Kidney (tissue), 14 donors: ENCODE data around the gene ZBTB7C. TPM values are rescaled to one million over a fixed set of nuclear protein-coding genes. Genes with fewer than 3 reads are reported as not detected.
A peak's percentile ranks its signal among the peaks of the same experiment; 100 is the strongest.

Experiments used
- DNase-seq, 5 donors: peaks; one replicate each; pipeline ENCODE4 v3.0.0-alpha.2; 2013 to 2020
- FAIRE-seq: peaks from 2 replicates; lab custom pipeline; 2012; peaks lifted over from hg19 to GRCh38; lab: Jason Lieb, UNC
- H3K27ac ChIP-seq, 2 donors: one replicate each; pipeline ENCODE4 v1.7.0; 2013; ENCODE audit warnings: low read depth in 2 of 2, low read length in 2 of 2, inconsistent platforms in 1 of 2
- H3K27me3 ChIP-seq: one replicate; pipeline ENCODE4 v1.7.1; 2013; ENCODE audit warnings: low read length, inconsistent platforms; ENCODE audit not compliant: control insufficient read depth, insufficient read depth
- H3K36me3 ChIP-seq, 3 donors: one replicate each; pipeline versions ENCODE4 v1.7.0 to v1.7.1; 2013; ENCODE audit warnings: low read length in 3 of 3, control low read depth in 1 of 3, inconsistent platforms in 1 of 3; ENCODE audit not compliant: insufficient read depth in 3 of 3, control insufficient read depth in 2 of 3
- H3K4me1 ChIP-seq, 3 donors: one replicate each; pipeline versions ENCODE4 v1.7.0 to v1.7.1; 2013; ENCODE audit warnings: low read length in 3 of 3, inconsistent platforms in 1 of 3, low read depth in 1 of 3; ENCODE audit not compliant: control insufficient read depth in 2 of 3, insufficient read depth in 2 of 3
- H3K4me3 ChIP-seq, 3 donors: one replicate each; pipeline versions ENCODE4 v1.7.0 to v1.8.1; 2013; ENCODE audit warnings: low read length in 3 of 3, control low read depth in 1 of 3, inconsistent platforms in 1 of 3
- H3K9ac ChIP-seq, 3 donors: one replicate each; pipeline versions ENCODE4 v1.7.0 to v1.7.1; 2013; ENCODE audit warnings: low read length in 3 of 3, control low read depth in 1 of 3, inconsistent platforms in 1 of 3
- H3K9me3 ChIP-seq, 3 donors: one replicate each; pipeline versions ENCODE4 v1.7.0 to v1.7.1; 2013; ENCODE audit warnings: low read length in 3 of 3, control low read depth in 1 of 3, inconsistent platforms in 1 of 3; ENCODE audit not compliant: control insufficient read depth in 2 of 3, insufficient read depth in 1 of 3
- intact Hi-C: fragments of 100-400 bp; cut with DNase I; formaldehyde crosslinking; loops from one replicate; pipeline ENCODE4 v1.11.1; 2022
- polyA plus RNA-seq: library from polyadenylated mRNA; stranded (reverse); fragments of 350-450 nt; fragmentation: Illumina TruSeq; extraction: RNeasy Lipid Tissue Mini Kit (QIAGEN cat#74804); gene quantifications from one replicate; pipeline ENCODE4 v1.2.3, GENCODE V29; 2014; ENCODE audit warnings: low read depth, low replicate concordance; ENCODE audit not compliant: insufficient read depth
- total RNA-seq: library from RNA; stranded (reverse); fragmentation: NEBNext Ultra II Directional; extraction: Animal tissue kit (Norgen Biotek cat#: 25700); gene quantifications from one replicate; pipeline ENCODE4 v1.2.1, GENCODE V29; 2021
- TF ChIP-seq, protein P1 (sequence below): IDR thresholded peaks from 3 replicates; pipeline ENCODE4 v1.5.1; 2012; ENCODE audit warnings: mild to moderate bottlenecking, moderate library complexity, borderline replicate concordance; ENCODE audit not compliant: insufficient read depth; ENCODE audit errors: extremely low read depth
- donor health status: control.
- donor health status: control.
- donor health status: control.
- donor health status: control.
- donor health status: control.
- donor health status: DM: yes; HTN: yes; CAD: no.
- donor health status: Normal renal cell carcinoma (clear cell type).

The ZBTB7C gene
- total and polyA plus RNA-seq, 2 donors from 2014 or later, result 1.8 to 13.8 TPM

DNA sequence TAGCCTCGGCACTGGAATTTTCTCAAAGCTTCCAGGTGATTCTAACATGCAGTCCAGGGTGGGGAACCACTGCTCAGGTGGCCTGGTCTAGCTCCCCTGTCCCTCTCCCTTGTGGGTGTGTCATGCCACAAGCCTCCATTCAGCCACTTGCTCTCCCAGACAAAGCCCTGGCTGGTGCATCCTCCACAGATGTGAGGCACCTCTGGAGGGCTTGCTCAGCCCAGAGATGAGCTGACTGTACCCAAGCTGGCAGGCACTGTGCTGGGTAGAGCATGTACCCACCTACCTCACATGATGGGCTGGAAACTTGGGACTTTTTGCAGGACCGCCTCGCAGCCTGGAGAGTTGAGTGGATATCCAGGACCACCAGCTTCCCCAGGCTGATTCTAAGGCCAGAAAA, 88.1 kb downstream of the ZBTB7C start:
- no peaks in the 10 kb centered on the region for H3K27me3 ChIP-seq
- FAIRE-seq (no peak), DNase-seq (no peak)
- H3K4me3 ChIP-seq, result no peak overlapping the region
- H3K4me1 ChIP-seq, result no peaks in the 10 kb centered on the region
- H3K27ac ChIP-seq, result no peak overlapping the region
- TF ChIP-seq, protein P1, sequence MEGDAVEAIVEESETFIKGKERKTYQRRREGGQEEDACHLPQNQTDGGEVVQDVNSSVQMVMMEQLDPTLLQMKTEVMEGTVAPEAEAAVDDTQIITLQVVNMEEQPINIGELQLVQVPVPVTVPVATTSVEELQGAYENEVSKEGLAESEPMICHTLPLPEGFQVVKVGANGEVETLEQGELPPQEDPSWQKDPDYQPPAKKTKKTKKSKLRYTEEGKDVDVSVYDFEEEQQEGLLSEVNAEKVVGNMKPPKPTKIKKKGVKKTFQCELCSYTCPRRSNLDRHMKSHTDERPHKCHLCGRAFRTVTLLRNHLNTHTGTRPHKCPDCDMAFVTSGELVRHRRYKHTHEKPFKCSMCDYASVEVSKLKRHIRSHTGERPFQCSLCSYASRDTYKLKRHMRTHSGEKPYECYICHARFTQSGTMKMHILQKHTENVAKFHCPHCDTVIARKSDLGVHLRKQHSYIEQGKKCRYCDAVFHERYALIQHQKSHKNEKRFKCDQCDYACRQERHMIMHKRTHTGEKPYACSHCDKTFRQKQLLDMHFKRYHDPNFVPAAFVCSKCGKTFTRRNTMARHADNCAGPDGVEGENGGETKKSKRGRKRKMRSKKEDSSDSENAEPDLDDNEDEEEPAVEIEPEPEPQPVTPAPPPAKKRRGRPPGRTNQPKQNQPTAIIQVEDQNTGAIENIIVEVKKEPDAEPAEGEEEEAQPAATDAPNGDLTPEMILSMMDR, result no peak
- no peak overlapping the region for H3K9ac ChIP-seq
- no peaks in the 10 kb centered on the region for H3K36me3 ChIP-seq
- intact Hi-C loops, result no loop called here
- H3K9me3 ChIP-seq, result no peaks in the 10 kb centered on the region

DNA sequence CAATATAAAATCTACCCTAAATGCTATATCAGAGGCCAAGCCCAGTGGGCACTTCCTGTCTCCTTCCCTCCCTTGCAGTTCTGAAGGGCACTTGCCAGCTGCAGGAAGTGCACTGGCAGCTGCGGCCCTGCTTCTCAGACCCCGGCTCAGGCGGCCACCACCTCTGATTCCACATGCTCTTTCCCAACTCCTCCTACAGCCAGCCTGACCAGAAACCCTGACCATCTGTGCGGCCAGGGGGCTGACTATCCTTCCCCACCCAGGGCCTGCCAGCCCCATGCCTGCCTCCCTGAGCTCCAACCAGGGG, 88.6 kb downstream of the ZBTB7C start:
- TF ChIP-seq, protein P1, result no peak
- FAIRE-seq, result no peak

DNA sequence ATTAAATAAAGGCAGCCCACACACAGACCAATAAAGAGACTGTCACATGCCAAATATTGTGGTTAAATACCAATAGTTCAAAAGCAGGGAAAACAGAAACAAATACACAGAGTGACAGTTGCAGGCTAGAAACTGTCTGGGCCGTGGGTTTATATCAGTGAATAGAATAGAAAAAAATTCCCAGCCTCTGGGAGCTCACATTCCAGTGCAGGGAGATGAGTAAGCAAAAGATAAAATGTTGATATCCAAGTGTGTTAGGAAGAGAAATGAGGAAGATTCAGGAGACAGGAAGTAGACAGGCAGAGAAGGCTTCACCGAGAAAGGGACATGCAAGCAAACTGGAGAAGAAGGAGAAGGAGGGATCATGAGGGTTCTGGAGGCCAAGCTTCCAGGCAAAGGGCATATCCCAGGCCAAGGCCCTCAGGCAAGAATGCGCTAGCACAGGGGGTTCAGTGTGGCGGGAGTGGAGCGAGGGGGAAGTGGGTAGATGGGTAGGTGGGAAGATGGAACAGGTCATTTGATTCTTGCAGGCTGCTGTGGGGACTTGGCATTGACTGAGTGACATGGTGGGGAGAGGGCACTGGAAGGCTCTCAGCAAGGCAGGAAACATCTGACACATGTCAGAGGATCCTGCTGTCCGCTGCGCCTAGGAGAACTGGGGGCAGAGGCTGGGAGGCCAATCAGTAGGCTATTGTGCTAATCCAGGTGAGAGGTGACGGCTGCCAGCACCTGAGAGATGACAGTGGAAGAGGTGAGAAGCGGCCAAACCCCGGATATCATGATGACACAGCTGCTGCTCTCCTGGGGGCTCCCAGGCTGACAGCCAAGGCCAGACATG, 89.2 kb downstream of the ZBTB7C start:
- FAIRE-seq, result no peak
- TF ChIP-seq, protein P1, result no peak
- no peak overlapping the region for H3K27ac ChIP-seq
- H3K9ac ChIP-seq, result no peak overlapping the region
- H3K4me1 ChIP-seq, result no peaks in the 10 kb centered on the region
- H3K4me3 ChIP-seq, result no peak overlapping the region
- intact Hi-C loops, result no loop called here
- H3K27me3 ChIP-seq, result no peaks in the 10 kb centered on the region
- no peaks in the 10 kb centered on the region for H3K36me3 ChIP-seq
- peak in 1 of 5 donors; percentile 27 for DNase-seq
- no peaks in the 10 kb centered on the region for H3K9me3 ChIP-seq

More for the DNA sequence above, 88.6 kb downstream of the ZBTB7C start:
- no peak overlapping the region for H3K9ac ChIP-seq
- no peak for DNase-seq
- no peak overlapping the region for H3K27ac ChIP-seq
- H3K27me3 ChIP-seq, result no peaks in the 10 kb centered on the region
- no peaks in the 10 kb centered on the region for H3K9me3 ChIP-seq
- intact Hi-C loops, result no loop called here
- no peak overlapping the region for H3K4me3 ChIP-seq
- no peaks in the 10 kb centered on the region for H3K36me3 ChIP-seq
- H3K4me1 ChIP-seq, result no peaks in the 10 kb centered on the region
